HG02943 (cell line): ENCODE measurements around the gene FNBP1.

Experiments used
- ATAC-seq: cut with Tn5 transposase; IDR thresholded peaks from one replicate; pipeline ENCODE4 v1.9.1; 2021; ENCODE audit warnings: mild to moderate bottlenecking, low read depth, moderate library complexity; ENCODE audit not compliant: unreplicated experiment

FNBP1 gene

DNA sequence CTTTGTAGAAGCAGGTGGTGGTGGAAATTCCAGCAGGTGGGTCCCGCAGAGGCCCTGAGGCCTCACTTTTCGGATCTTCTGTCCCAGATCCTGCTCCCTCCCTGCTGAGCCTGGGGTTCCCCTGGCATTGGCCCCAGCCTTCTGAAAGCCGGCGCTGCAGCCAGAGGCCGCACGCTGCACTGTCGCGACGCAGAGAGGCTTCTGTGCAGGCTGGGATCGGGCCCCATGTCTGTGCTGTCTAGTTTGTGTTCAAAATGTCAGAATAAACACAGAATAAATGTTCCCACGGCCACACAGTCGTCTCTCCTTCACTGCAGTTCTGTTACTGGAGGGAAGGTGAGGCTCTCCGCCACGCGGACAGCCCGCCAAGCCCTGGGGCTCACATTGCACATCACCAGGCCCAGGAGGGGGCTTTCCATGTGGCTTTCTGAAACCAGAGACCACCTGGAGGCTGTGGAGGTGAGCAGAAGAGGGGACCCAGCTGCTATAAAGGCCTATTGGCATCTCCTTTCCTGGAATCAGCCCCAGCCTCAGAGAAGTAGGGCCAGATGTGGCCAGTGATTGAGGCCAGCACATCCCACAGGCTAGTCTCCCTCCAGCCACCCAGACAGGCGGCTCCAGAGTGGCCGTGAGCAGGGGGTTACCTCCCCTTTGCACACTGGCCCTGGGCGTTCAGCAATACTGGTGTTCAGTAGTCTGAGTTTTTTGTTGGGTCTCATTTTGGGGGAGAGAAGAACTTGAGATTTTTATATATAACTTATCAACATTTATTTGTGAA lies 161.3 kb downstream of the FNBP1 start:
- ATAC-seq: no peak

- no peak for ATAC-seq
These were observed 162.1 kb downstream of the FNBP1 start for GRCh38 chr9:129880654-129881546.

GRCh38 chr9:129879991-129880653 lies 162.9 kb downstream of the FNBP1 start:
- no peak for ATAC-seq

- ATAC-seq: no peak
These were observed 163.8 kb downstream of the FNBP1 start for GRCh38 chr9:129879103-129879699.

DNA sequence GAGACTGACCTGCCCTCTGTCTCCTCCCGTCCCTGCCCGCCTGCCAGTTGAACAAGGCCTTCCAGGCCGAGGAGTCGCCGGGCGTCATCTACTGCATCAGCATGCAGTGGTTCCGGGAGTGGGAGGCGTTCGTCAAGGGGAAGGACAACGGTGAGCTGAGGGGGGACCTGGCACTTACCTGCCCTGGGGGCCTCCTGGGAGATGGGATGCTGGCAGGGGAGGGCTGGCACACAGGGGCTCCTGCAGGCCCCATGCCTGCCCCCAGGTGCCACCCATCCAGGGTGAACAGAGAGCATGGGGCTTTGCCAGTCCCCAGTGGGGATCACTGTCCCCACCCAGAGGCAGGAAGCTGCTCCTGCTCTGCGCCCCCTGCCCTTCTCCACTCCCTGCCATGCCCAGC lies 164.7 kb downstream of the FNBP1 start:
- no peak for ATAC-seq

- ATAC-seq: no peak
These were observed 166.2 kb downstream of the FNBP1 start for GRCh38 chr9:129876815-129877214.

DNA sequence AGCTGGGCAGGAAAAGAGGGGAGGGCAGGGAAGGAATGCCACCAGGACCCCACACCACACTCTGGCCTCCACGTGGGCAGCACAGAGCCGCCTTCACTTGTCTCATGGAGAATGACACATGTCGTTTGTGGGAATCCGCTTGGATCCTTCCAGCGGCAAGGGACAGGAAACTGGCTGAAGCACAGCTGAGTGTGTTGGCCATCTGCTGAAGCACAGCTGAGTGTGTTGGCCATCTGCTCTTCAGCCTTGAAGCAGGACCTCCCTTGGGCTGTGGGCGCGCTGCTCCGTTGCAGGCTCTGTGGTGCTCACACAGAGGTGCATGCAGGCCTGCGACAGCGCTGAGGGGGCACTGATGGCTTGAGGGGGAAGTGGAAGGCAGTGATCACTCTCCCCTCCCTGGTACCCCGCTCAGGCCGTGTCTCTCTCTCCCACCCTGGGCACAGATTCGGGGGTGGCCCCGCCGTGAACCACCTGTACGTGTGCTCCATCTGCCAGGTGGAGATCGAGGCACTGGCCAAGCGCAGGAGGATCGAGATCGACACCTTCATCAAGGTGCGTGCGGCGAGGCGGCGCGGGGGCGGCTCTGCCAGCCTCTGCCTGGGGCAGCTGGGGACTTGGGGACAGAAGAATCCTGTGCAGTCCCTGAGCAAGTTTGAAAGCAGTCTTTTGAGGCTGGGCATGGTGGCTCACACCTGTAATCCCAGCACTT lies 167.1 kb downstream of the FNBP1 start:
- no peak for ATAC-seq

DNA sequence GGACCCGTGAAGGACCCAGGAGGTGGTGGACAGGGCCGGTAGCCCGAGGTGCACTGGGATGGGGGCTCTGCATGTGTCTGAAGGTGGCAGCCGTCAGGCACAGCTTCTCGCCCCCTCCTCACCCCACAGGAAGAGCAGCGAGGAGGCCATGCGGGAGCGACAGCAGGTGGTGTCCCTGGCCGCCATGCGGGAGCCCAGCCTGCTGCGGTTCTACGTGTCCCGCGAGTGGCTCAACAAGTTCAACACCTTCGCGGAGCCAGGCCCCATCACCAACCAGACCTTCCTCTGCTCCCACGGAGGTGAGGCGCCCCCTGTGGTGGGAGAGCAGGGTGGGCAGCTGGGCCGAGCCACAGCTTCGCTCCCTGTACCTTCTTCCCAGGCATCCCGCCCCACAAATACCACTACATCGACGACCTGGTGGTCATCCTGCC lies 167.8 kb downstream of the FNBP1 start:
- no peak for ATAC-seq

DNA sequence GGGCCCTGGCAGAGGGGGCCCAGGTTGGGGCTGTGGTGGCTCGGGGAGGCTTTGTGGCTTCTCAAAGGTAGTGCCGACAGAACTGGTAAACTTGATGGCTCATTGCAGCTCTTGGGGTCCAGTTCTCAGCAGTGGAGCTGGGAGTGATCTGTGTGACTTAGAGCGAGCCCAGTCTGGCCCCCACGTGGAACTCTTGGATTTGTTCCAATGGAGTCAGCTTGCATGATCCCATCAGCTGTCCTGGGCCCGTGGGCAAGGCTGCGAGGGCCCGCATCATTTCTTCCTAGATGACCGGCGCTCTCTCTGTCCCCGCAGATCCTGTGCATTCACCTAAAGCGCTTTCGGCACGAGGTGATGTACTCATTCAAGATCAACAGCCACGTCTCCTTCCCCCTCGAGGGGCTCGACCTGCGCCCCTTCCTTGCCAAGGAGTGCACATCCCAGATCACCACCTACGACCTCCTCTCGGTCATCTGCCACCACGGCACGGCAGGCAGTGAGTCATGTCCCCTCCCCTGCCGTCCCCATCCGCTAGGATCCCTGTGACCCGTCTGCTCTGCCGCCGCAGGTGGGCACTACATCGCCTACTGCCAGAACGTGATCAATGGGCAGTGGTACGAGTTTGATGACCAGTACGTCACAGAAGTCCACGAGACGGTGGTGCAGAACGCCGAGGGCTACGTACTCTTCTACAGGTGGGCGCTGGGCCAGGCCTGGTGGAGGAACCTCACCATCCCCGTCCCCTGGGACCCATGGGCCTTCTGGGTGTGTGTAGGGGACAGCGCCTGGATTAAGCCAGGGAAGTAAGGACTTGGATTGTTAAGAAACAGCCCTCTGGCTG lies 168.5 kb downstream of the FNBP1 start:
- no peak for ATAC-seq

DNA sequence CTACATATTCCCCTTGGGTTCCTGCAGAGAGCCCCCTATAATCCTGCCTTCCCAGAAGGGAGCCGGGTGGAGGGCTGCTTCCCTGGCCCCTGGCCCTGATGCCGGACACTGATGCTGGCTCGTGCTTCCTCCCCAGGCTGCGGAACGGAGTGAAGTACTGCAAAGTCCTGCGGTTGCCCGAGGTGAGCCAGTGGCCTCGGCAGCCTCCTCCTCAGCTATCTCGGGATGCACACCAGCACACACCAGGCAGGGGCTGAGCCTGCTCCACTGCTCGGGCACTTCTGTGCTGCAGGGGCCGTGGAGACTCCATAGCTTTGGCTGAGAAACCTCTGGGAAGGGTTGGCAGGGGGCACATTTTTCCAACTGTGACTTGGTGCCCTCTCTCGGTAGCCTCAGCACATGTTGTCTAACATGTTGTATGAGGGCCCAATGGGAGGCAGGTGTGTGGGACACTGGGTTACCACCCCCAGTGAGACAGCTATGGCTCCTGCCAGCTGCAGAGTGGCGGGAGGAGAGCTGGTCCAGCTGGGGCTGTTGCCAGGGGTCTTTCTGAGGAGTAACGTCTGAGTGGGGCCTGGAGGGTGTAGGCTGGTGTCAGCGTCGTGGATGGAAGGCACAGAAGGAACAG lies 169.3 kb downstream of the FNBP1 start:
- no peak for ATAC-seq

- ATAC-seq: no peak
These were observed 171.9 kb downstream of the FNBP1 start for GRCh38 chr9:129871046-129871445.

DNA sequence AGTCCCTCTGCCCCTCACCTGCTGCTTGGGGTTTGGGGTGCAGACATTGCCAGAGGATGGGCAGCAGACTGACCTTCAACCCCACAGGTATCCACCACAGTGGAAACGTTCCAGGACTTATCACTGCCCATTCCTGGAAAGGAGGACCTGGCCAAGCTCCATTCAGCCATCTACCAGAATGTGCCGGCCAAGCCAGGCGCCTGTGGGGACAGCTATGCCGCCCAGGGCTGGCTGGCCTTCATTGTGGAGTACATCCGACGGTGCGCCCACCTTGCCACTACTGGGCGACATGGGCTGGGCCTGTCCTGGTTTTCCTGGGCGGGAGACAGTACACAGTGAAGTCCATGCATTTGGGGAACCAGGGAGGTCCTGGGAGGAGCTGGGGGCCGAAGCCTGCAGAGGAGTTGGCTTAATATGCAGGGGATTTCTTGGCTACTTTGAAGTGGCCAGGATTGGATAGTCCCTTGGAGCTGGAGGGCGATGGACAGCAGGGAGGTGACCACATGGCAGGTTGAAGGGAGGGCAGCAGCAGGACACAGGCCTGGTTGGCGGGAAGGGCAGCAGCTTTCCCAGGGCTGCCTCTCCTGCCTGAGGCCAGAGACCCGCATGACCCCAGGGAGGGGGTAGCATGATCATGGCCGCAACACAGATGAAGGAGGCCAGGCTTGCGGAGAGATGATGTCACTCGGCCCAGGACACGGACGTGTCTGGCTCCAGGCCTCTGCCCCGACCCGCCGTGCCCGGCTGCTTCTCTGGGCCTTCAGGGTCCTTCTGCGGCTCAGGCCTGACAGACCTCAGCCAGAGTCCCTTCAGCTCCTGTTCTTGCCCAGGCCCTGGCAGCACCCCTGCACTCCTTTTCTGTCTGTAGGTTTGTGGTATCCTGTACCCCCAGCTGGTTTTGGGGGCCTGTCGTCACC lies 173.1 kb downstream of the FNBP1 start:
- ATAC-seq: no peak

GRCh38 chr9:129868872-129869486 lies 174.0 kb downstream of the FNBP1 start:
- ATAC-seq: no peak

DNA sequence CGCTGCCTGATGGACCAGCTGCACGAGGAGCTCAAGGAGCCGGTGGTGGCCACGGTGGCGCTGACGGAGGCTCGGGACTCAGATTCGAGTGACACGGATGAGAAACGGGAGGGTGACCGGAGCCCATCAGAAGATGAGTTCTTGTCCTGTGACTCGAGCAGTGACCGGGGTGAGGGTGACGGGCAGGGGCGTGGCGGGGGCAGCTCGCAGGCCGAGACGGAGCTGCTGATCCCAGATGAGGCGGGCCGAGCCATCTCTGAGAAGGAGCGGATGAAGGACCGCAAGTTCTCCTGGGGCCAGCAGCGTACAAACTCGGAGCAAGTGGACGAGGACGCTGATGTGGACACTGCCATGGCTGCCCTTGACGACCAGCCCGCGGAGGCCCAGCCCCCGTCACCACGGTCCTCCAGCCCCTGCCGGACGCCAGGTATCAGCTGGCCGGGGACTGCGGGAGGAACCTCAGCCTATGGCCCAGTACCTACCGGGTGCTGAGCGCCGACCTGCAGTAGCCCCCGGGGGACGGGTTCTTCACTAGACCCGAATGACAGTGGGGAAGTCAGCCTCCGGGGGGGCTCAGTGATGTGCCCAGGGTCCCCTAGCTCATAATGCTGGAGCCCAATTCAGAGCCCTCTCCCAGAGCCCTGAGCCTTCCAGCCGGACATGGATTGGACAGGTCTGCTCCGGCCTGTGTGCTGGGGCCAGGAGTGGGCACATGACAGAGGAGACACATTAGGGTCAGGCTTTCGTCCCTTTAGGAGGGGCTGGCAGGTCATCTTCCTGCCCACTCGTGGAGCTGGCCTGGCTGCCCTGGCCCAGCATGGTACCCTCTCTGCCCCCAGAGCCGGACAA lies 174.7 kb downstream of the FNBP1 start:
- ATAC-seq: no peak

DNA sequence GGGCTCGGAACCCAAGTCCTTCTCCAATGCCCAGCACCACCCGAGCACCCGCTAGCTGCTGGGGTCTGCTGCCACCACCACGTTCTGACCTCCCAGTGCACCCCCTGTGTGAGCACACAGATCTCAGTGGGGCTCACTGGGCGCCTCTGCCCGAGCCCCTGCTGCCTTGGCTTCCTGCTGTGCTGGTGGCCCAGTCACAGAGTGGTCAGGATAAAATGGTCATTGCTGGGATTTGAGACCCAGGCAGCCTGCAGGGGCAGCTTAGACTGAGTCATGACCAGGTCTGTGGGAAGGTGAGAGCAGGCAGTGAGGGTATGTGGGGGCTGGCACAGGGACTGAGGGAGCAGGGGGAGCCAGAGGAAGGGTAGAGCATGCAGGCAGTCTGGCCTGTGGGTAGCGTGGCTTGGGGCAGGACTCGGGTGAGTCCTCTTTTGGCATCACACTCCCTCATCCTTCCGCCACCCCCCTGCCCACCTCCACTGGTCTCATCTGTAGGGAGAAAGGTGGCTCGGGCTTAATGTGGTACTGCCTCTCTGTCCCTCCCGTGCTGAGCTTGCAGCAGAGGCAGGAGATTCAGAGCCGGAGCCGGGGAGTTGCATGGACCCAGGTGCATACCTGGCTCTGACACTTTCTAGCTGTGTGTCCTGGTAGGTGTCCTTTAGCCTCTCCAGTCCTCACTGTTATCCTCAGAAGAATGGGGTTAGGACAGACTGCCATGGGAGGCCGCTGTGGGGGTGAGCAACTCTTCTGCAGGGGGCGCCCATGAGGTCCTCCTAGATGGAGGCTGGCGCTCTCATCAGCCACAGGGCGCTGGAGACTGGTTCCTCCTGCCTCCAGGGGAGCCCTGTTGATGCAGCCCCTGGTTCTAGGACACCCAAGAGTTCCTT lies 175.6 kb downstream of the FNBP1 start:
- ATAC-seq: no peak
